OCI-LY3 (cell line): ENCODE data around the gene TMEM272.

Experiments
- H2AFZ ChIP-seq: fragments of 200-600, 300-600 bp; shearing (Covaris generic); 2 replicates; pipeline ENCODE4 v1.6.0; 2014; ENCODE audit warnings: antibody characterized with exemption, low read depth, low read length
- H3K27ac ChIP-seq: fragments of 200-600, 300-600 bp; sonication (generic); 2 replicates; pipeline ENCODE4 v1.5.1; 2014; ENCODE audit warnings: mild to moderate bottlenecking, low read length, moderate library complexity, mixed read lengths
- H3K27me3 ChIP-seq: fragments of 200-600, 300-600 bp; sonication (generic); 2 replicates; pipeline ENCODE4 v1.6.1; 2014; ENCODE audit warnings: low read depth, low read length, mixed read lengths
- H3K36me3 ChIP-seq: fragments of 200-600, 300-600 bp; sonication (generic); replicated peaks from 2 replicates; pipeline ENCODE3; 2014; ENCODE audit warnings: low read depth, low read length, mixed read lengths
- H3K4me1 ChIP-seq: fragments of 300-600, 200-600 bp; sonication (generic); 2 replicates; pipeline ENCODE4 v1.6.1; 2014; ENCODE audit warnings: low read length, mixed read lengths
- H3K4me2 ChIP-seq: fragments of 200-600, 300-600 bp; sonication (generic); 2 replicates; pipeline ENCODE4 v1.6.1; 2014; ENCODE audit warnings: low read length, mixed read lengths
- H3K4me3 ChIP-seq: fragments of 300-600, 200-600 bp; sonication (generic); 2 replicates; pipeline ENCODE4 v1.5.1; 2014; ENCODE audit warnings: antibody characterized with exemption, mild to moderate bottlenecking, low read length, moderate library complexity
- H3K79me2 ChIP-seq: fragments of 300-600, 200-600 bp; shearing (Covaris generic); 2 replicates; pipeline ENCODE4 v1.6.1; 2014; ENCODE audit warnings: mild to moderate bottlenecking, low read length, mixed read lengths
- H3K9ac ChIP-seq: fragments of 300-600, 200-600 bp; shearing (Covaris generic); 2 replicates; pipeline ENCODE4 v1.6.0; 2014; ENCODE audit warnings: mild to moderate bottlenecking, low read length, moderate library complexity
- H3K9me3 ChIP-seq: fragments of 200-600, 300-600 bp; shearing (Covaris generic); 2 replicates; pipeline ENCODE4 v1.6.1; 2014; ENCODE audit warnings: low read length, mixed read lengths; ENCODE audit not compliant: insufficient read depth
- H4K20me1 ChIP-seq: fragments of 200-600, 300-600 bp; sonication (generic); 2 replicates; pipeline ENCODE4 v1.6.1; 2016; ENCODE audit warnings: low read length, mixed read lengths; ENCODE audit not compliant: insufficient read depth
- EZH2phosphoT487 ChIP-seq: fragments of 200-600 bp; shearing (Covaris generic); IDR thresholded peaks from 2 replicates; pipeline ENCODE4 v1.6.1; 2018; ENCODE audit warnings: antibody characterized with exemption, mixed run types, low read depth
- TF ChIP-seq, protein P1 (sequence below): fragments of 200-600, 300-600 bp; sonication (generic); IDR thresholded peaks from 2 replicates; pipeline ENCODE4 v1.5.1; 2014; ENCODE audit warnings: antibody characterized with exemption, low read length, low read depth

TMEM272 gene

DNA sequence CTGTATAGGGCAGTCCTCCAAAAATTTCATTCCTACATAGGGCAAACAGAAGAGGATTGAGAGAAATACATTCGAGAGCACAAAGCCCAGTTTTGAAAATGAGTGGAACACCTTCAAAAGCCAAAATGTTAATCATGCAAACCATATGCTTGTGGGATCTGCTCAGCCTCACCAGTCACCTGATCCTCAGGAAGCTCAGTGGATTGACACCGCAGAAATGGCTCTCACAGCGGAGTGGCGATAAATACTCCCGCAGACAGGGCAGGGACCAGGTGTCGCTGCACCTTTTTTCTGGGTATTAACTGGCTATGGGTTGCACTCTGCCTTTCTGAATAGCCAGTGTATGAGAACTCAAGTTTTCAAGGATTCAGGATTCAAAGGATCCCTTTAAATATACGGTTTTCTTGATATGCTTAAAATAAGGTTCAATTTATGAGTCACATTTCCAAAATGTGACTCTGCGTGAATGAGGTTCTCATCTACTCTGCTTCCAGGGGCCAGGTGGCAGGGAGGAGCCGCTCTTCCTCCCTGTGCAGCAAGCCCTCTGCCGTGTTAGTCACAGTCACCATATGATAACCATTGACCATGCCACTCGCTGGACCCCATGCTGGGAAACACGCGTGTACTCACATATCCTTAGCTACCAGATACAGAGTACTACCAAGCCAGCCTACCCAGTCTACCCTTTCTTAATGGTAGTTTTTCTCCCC lies 22.7 kb downstream of the TMEM272 start:
- H3K9me3 ChIP-seq: no peaks in the 10 kb centered on the region
- H2AFZ ChIP-seq: no peak overlapping the region
- H3K27me3 ChIP-seq: no peaks in the 10 kb centered on the region
- H4K20me1 ChIP-seq: no peaks in the 10 kb centered on the region
- peaks cover 66% of the 10 kb centered on the region for H3K4me1 ChIP-seq
- H3K79me2 ChIP-seq: no peaks in the 10 kb centered on the region
- TF ChIP-seq, protein P1, sequence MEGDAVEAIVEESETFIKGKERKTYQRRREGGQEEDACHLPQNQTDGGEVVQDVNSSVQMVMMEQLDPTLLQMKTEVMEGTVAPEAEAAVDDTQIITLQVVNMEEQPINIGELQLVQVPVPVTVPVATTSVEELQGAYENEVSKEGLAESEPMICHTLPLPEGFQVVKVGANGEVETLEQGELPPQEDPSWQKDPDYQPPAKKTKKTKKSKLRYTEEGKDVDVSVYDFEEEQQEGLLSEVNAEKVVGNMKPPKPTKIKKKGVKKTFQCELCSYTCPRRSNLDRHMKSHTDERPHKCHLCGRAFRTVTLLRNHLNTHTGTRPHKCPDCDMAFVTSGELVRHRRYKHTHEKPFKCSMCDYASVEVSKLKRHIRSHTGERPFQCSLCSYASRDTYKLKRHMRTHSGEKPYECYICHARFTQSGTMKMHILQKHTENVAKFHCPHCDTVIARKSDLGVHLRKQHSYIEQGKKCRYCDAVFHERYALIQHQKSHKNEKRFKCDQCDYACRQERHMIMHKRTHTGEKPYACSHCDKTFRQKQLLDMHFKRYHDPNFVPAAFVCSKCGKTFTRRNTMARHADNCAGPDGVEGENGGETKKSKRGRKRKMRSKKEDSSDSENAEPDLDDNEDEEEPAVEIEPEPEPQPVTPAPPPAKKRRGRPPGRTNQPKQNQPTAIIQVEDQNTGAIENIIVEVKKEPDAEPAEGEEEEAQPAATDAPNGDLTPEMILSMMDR: no peak
- TF ChIP-seq EZH2phosphoT487: no peak
- H3K36me3 ChIP-seq: no peaks in the 10 kb centered on the region
- peak overlapping the region; percentile 14 for H3K9ac ChIP-seq
- H3K4me3 ChIP-seq: peak overlapping the region; percentile 39
- H3K27ac ChIP-seq: peak overlapping the region; percentile 69
- H3K4me2 ChIP-seq: peak overlapping the region; percentile 75

DNA sequence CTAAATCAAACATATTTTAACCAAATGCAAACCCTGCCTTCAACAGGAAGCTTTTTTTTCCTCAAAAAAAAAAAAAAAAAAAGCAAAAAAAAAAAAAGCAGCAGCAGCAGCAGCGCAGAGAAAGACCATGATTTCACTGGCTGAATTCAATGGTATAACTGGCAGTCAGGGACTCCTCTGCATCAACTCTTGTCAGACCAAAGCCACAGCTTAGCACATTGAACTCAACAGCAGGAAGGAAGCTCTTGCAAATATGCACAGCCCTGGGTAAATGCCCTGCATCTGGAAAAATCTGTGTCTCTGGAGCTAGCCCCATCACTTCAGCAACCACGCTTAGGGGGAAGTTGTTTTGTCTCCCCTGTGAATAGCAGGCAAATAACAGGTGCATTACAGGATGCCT lies 23.4 kb downstream of the TMEM272 start:
- Histone ChIP-seq H3K36me3 (no peaks in the 10 kb centered on the region), H3K9ac (peak overlapping the region; percentile 14), H3K27ac (peak overlapping the region; percentile 69), H3K79me2 (no peaks in the 10 kb centered on the region), H3K4me1 (peaks cover 66% of the 10 kb centered on the region), H3K9me3 (no peaks in the 10 kb centered on the region), H3K4me2 (peak overlapping the region; percentile 75), H3K27me3 (no peaks in the 10 kb centered on the region), H4K20me1 (no peaks in the 10 kb centered on the region), H2AFZ (no peak overlapping the region), H3K4me3 (peak overlapping the region; percentile 39)
- TF ChIP-seq EZH2phosphoT487: no peak
- TF ChIP-seq, protein P1: no peak

DNA sequence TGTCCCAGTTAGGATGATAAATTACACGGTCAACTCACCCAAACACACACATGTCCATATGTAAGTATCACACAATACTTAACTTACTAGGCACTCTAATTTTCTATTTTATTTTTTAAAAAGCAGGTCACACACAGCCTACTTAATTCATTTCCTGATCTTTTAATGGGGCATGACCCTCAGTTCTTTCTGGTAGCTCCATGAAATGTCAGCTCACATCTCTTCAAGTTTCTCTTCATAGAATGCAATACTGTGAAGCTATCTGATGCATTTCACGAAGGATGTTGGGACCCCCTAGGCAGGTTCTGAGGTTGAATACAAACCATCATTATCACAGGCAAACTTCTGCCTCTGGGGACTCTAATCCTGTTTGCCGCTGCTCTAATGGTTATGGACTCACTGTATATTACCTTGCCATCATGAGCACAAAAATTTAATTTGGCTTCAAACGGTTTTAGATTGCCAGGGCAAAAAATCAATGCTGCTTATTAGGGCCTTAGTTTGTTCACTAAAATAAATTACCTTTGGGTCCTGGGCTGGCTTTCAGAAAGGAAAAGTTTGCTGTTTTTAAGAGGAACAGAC lies 24.9 kb downstream of the TMEM272 start:
- Histone ChIP-seq H3K36me3 (no peaks in the 10 kb centered on the region), H3K4me3 (no peak overlapping the region), H3K27me3 (no peaks in the 10 kb centered on the region), H3K9me3 (no peaks in the 10 kb centered on the region), H3K27ac (peak overlapping the region; percentile 69), H3K79me2 (no peaks in the 10 kb centered on the region), H2AFZ (peak overlapping the region; percentile 39), H3K9ac (peak overlapping the region; percentile 33; the same call in 1 of the 2 replicates), H3K4me1 (peaks cover 76% of the 10 kb centered on the region), H3K4me2 (peak overlapping the region; percentile 75), H4K20me1 (no peaks in the 10 kb centered on the region)
- TF ChIP-seq, protein P1: no peak
- TF ChIP-seq EZH2phosphoT487: no peak

DNA sequence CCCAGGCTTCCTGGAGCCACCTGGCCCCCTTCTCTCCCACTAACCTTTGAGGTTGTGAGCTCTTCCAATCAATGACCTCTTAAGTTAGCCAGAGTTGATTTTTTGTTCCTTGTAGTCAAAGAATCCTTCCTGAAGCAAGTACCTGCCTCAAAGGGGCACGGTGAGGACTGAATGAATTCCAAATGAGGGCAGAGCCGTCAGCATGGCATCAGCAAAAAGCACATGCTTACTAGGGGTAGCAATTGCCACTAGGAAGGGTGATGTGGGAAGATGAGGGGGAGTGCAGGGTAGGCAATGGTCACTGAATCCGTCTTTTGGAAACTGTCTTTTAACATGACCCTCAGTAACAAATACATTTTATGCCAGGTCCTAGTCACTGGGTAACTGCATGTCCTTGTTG lies 25.4 kb downstream of the TMEM272 start:
- Histone ChIP-seq H3K4me1 (peaks cover 77% of the 10 kb centered on the region), H3K9me3 (no peaks in the 10 kb centered on the region), H3K27me3 (no peaks in the 10 kb centered on the region), H3K79me2 (no peaks in the 10 kb centered on the region), H3K36me3 (no peaks in the 10 kb centered on the region), H3K27ac (peak overlapping the region; percentile 69), H3K4me3 (no peak overlapping the region; the same call in 1 of the 2 replicates), H4K20me1 (no peaks in the 10 kb centered on the region), H3K4me2 (peak overlapping the region; percentile 75), H3K9ac (peak overlapping the region; percentile 33; the same call in 1 of the 2 replicates), H2AFZ (peak overlapping the region; percentile 16; the same call in 1 of the 2 replicates)
- TF ChIP-seq, protein P1: no peak
- TF ChIP-seq EZH2phosphoT487: no peak
